DND-41 (cell line): ENCODE measurements around the gene CIZ1.

ENCODE experiments used
- EZH2 ChIP-seq: IDR thresholded peaks from 3 replicates; pipeline ENCODE4 v1.6.1; 2012; ENCODE audit warnings: borderline replicate concordance, low read depth, mild to moderate bottlenecking, moderate library complexity, low read length, inconsistent platforms; ENCODE audit not compliant: severe bottlenecking
- TF ChIP-seq, protein P1 (sequence below): IDR thresholded peaks from 2 replicates; pipeline ENCODE4 v1.5.1; 2012; ENCODE audit warnings: borderline replicate concordance, low read length, moderate library complexity, mild to moderate bottlenecking; ENCODE audit not compliant: poor library complexity, severe bottlenecking; ENCODE audit errors: extremely low read depth

- TF ChIP-seq, protein P1, sequence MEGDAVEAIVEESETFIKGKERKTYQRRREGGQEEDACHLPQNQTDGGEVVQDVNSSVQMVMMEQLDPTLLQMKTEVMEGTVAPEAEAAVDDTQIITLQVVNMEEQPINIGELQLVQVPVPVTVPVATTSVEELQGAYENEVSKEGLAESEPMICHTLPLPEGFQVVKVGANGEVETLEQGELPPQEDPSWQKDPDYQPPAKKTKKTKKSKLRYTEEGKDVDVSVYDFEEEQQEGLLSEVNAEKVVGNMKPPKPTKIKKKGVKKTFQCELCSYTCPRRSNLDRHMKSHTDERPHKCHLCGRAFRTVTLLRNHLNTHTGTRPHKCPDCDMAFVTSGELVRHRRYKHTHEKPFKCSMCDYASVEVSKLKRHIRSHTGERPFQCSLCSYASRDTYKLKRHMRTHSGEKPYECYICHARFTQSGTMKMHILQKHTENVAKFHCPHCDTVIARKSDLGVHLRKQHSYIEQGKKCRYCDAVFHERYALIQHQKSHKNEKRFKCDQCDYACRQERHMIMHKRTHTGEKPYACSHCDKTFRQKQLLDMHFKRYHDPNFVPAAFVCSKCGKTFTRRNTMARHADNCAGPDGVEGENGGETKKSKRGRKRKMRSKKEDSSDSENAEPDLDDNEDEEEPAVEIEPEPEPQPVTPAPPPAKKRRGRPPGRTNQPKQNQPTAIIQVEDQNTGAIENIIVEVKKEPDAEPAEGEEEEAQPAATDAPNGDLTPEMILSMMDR: no peak
- no peak for TF ChIP-seq EZH2
Measured at GRCh38 chr9:128202648-128203023, 11.3 kb upstream of the CIZ1 start.
